ENCODE data around the gene DCLK1.

Gene DCLK1

GRCh38 chr13:35729926-35730627, 401.1 kb downstream of the DCLK1 start:
- no peak for DNase-seq

- DNase-seq = no peak
These were observed 403.3 kb downstream of the DCLK1 start for GRCh38 chr13:35727881-35728280.

GRCh38 chr13:35724446-35724845, 406.7 kb downstream of the DCLK1 start:
- DNase-seq = no peak

GRCh38 chr13:35723821-35724220, 407.4 kb downstream of the DCLK1 start:
- no peak for DNase-seq

- no peak for DNase-seq
These were observed 408.1 kb downstream of the DCLK1 start for GRCh38 chr13:35723053-35723461.

GRCh38 chr13:35722458-35723052, 408.6 kb downstream of the DCLK1 start:
- DNase-seq = no peak

- DNase-seq = peak; percentile 16
These were observed 410.3 kb downstream of the DCLK1 start for GRCh38 chr13:35720690-35721554.

GRCh38 chr13:35720290-35720689, 410.9 kb downstream of the DCLK1 start:
- DNase-seq = no peak
